T-helper 17 cell (primary cell): ENCODE measurements around the gene SLC34A2. TPM values are rescaled to one million over a fixed set of nuclear protein-coding genes. Genes with fewer than 3 reads are reported as not detected.
"Not testable (repeated sequence)": the region's sequence is repeated elsewhere in the genome, so short reads cannot be mapped to it uniquely, and the experiment has no call there.

ENCODE experiments used
- ATAC-seq: fragments of 150-1000 bp; cut with Tn5 transposase; 2 replicates; pipeline ENCODE4 v1.10.0; 2021; ENCODE audit warnings: mild to moderate bottlenecking, moderate library complexity
- DNase-seq, 3 donors: peaks; one replicate each; pipeline versions ENCODE4 v3.0.0 to v3.0.0-alpha.2; 2020 to 2021
- H3K9me3 ChIP-seq: one replicate; pipeline ENCODE4 v1.7.0; 2013; ENCODE audit warnings: low read length, mild to moderate bottlenecking; ENCODE audit not compliant: control insufficient read depth, poor library complexity, severe bottlenecking
- H3K27ac Mint-ChIP-seq: one replicate; pipeline ENCODE4 v1.8.0; 2022; ENCODE audit warnings: mild to moderate bottlenecking, moderate library complexity, mixed read lengths
- H3K27me3 Mint-ChIP-seq: one replicate; pipeline ENCODE4 v1.8.0; 2022; ENCODE audit warnings: mixed read lengths
- H3K36me3 Mint-ChIP-seq: one replicate; pipeline ENCODE4 v1.8.0; 2022; ENCODE audit warnings: low read depth, mixed read lengths
- H3K4me1 Mint-ChIP-seq: one replicate; pipeline ENCODE4 v1.8.0; 2022; ENCODE audit warnings: mild to moderate bottlenecking, mixed read lengths
- H3K4me3 Mint-ChIP-seq: one replicate; pipeline ENCODE4 v1.8.0; 2022; ENCODE audit warnings: mild to moderate bottlenecking, moderate library complexity, mixed read lengths
- total RNA-seq, 4 donors: library from RNA in 2 of 4; stranded (reverse) in 2 of 4; gene quantifications; one replicate each; pipeline ENCODE4 v1.2.3 and lab custom pipeline; 2022 to 2026

SLC34A2 gene
- total RNA-seq, 2 donors from 2014 or later: not detected

DNA sequence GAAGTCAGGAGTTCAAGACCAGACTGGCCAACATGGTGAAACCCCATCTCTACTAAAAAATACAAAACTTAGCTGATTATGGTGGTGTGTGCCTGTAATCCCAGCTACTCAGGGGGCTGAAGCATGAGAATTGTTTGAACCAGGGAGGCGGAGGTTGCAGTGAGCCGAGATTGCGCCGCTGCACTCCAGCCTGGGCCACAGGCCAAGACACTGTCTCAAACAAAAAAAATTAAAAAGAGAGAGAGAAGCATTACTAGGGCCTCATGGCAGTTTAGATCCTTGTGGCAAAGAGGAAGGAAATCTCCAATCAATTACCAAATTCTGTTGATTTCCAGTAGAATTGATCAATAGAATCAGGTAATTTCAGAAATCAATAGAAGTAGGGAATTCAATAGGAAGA, 16.8 kb upstream of the SLC34A2 start:
- no peak for ATAC-seq
- no peaks in the 10 kb centered on the region for H3K9me3 ChIP-seq
- Mint-ChIP-seq H3K27me3 (peaks cover 24% of the 10 kb centered on the region), H3K4me1 (no peaks in the 10 kb centered on the region), H3K27ac (no peak overlapping the region), H3K4me3 (no peak overlapping the region), H3K36me3 (no peaks in the 10 kb centered on the region)
- DNase-seq: no peak

DNA sequence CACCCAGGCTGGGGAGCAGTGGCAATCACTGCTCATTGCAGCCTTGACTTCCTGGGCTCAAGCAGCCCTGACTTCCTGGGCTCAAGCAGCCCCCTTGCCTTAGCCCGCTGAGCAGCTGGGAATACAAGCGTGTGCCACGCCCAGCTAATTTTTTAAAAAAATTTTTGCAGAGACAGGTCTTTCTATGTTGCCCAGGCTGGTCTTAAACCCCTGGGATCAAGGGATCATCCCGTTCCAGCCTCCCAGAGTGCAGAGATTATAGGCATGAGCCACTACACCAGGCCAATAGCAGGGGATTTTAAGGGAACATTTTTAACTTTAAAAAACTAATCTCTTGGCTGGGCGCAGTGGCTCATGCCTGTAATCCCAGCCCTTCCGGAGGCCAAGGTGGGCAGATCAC, 5.3 kb upstream of the SLC34A2 start:
- DNase-seq (no peak), ATAC-seq (no peak)
- Mint-ChIP-seq H3K4me3 (no peak overlapping the region), H3K36me3 (no peaks in the 10 kb centered on the region), H3K4me1 (peaks cover 5% of the 10 kb centered on the region), H3K27ac (no peak overlapping the region), H3K27me3 (peaks cover 43% of the 10 kb centered on the region)
- H3K9me3 ChIP-seq: no peaks in the 10 kb centered on the region

GRCh38 chr4:25651682-25652081, 4.0 kb upstream of the SLC34A2 start:
- Mint-ChIP-seq H3K4me3 (no peak overlapping the region), H3K27ac (no peak overlapping the region), H3K4me1 (peaks cover 5% of the 10 kb centered on the region), H3K27me3 (peaks cover 53% of the 10 kb centered on the region), H3K36me3 (no peaks in the 10 kb centered on the region)
- no peak for ATAC-seq
- DNase-seq: no peak
- H3K9me3 ChIP-seq: no peaks in the 10 kb centered on the region

GRCh38 chr4:25654031-25654970, 1.4 kb upstream of the SLC34A2 start:
- H3K36me3 Mint-ChIP-seq: no peaks in the 10 kb centered on the region
- no peaks in the 10 kb centered on the region for H3K9me3 ChIP-seq
- H3K4me1 Mint-ChIP-seq: peaks cover 5% of the 10 kb centered on the region
- ATAC-seq (no peak), DNase-seq (no peak)
- peaks cover 50% of the 10 kb centered on the region for H3K27me3 Mint-ChIP-seq
- H3K4me3 Mint-ChIP-seq: no peak overlapping the region
- no peak overlapping the region for H3K27ac Mint-ChIP-seq

DNA sequence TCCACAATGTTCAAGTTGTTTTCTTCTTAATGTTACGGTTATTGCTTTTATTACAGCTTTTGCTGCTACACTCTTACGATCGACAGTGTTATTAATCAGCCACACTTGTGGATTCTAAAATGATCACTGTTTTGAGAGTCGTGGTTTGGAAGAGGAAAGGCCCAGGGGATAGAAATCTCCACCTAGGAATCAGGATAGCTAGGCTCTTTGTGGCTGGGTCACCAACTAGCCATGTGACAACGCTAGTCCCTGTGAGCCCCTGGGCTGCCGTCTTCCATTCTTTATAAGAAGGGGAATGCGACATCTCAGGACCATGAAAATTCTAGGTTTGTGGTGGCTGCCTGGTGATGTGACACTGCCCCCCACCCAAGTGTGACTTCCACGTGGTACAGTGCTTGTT, 380 bp downstream of the SLC34A2 start:
- no peak for ATAC-seq

GRCh38 chr4:25658357-25658771, 2.7 kb downstream of the SLC34A2 start:
- no peak for DNase-seq
- H3K9me3 ChIP-seq: no peaks in the 10 kb centered on the region
- Mint-ChIP-seq H3K27me3 (peaks cover 51% of the 10 kb centered on the region), H3K36me3 (no peaks in the 10 kb centered on the region), H3K4me3 (no peak overlapping the region), H3K27ac (no peak overlapping the region), H3K4me1 (peaks cover 2% of the 10 kb centered on the region)
- no peak for ATAC-seq

More for the DNA sequence above, 380 bp downstream of the SLC34A2 start:
- peaks cover 5% of the 10 kb centered on the region for H3K4me1 Mint-ChIP-seq
- no peak for DNase-seq
- H3K9me3 ChIP-seq: no peaks in the 10 kb centered on the region
- H3K4me3 Mint-ChIP-seq: no peak overlapping the region
- no peak overlapping the region for H3K27ac Mint-ChIP-seq
- H3K36me3 Mint-ChIP-seq: no peaks in the 10 kb centered on the region
- peaks cover 45% of the 10 kb centered on the region for H3K27me3 Mint-ChIP-seq

DNA sequence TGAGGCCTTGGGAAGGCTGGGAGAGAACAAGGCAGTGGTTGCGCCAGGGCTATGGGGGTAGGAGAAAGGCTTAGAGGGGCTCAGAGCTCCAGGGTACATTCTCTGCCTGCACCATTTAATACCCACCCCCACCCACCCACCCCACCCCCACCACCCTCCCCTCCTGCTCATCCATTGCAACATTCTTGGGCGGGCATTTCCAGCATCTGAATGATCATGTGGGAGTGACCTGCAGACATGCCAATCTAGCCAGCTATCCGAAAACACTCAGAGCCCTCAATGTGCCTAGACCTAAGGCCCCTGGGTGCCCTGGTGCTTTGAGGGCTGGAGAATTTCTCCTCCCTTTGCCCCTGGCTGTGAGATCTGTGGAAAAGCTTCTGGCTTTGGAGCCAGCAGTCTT, 3.1 kb downstream of the SLC34A2 start:
- Mint-ChIP-seq H3K27me3 (peaks cover 49% of the 10 kb centered on the region), H3K27ac (no peak overlapping the region), H3K4me3 (no peak overlapping the region), H3K36me3 (no peaks in the 10 kb centered on the region), H3K4me1 (peaks cover 2% of the 10 kb centered on the region)
- DNase-seq: no peak
- H3K9me3 ChIP-seq: no peaks in the 10 kb centered on the region
- ATAC-seq: no peak

DNA sequence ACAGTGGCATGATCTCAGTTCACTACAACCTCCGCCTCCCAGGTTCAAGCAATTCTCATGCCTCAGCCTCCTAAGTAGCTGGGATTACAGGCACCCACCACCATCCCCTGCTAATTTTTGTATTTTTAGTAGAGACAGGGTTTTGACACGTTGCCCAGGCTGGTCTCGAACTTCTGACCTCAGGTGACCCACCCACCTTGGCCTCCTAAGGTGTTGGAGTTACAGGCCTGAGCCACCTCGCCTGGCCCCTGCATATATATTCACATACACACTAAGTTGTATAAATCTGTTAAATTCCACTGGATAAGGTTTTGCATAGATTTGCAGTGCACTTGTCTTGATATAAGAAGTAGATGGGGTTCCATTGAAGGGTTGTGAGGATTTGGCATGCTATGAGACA, 5.8 kb downstream of the SLC34A2 start:
- H3K36me3 Mint-ChIP-seq, ATAC-seq, H3K4me1 Mint-ChIP-seq, H3K4me3 Mint-ChIP-seq, H3K9me3 ChIP-seq, DNase-seq, H3K27ac Mint-ChIP-seq: not testable (repeated sequence)
- H3K27me3 Mint-ChIP-seq: peaks cover 46% of the 10 kb centered on the region

GRCh38 chr4:25662306-25662705, 6.7 kb downstream of the SLC34A2 start:
- peaks cover 37% of the 10 kb centered on the region for H3K27me3 Mint-ChIP-seq

GRCh38 chr4:25663781-25664180, 8.1 kb downstream of the SLC34A2 start:
- no peaks in the 10 kb centered on the region for H3K4me1 Mint-ChIP-seq

More at GRCh38 chr4:25662306-25662705, 6.7 kb downstream of the SLC34A2 start:
- no peaks in the 10 kb centered on the region for H3K9me3 ChIP-seq
- Mint-ChIP-seq H3K4me3 (no peak overlapping the region), H3K4me1 (no peaks in the 10 kb centered on the region), H3K36me3 (no peaks in the 10 kb centered on the region), H3K27ac (no peak overlapping the region)
- ATAC-seq (no peak), DNase-seq (no peak)

DNA sequence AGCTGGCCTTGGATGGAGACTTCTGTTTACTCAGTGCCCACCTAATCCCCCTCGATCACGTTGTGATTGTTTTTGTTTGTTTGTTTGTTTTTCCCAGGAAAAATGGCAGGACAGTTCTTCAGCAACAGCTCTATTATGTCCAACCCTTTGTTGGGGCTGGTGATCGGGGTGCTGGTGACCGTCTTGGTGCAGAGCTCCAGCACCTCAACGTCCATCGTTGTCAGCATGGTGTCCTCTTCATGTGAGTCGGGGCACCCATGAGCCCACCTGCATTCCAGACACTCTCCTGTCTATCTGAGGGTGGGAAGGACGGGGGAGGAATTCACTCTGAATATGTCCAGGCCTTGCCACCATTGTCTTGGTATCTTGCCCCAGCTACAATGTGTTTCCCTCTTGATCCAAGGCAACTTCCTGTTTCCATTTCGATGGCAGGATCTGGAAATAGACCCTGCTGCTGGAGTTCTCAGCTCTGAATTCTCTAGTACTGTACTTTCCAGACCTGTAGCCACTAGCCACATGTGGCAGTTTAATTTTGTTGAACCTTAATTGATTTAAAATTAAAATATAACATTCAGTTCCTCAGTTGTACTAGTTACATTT, 10.5 kb downstream of the SLC34A2 start:
- ATAC-seq (no peak), DNase-seq (no peak)
- no peaks in the 10 kb centered on the region for H3K36me3 Mint-ChIP-seq
- no peak overlapping the region for H3K4me3 Mint-ChIP-seq
- no peak overlapping the region for H3K27ac Mint-ChIP-seq
- H3K4me1 Mint-ChIP-seq: no peaks in the 10 kb centered on the region
- H3K9me3 ChIP-seq: no peaks in the 10 kb centered on the region
- H3K27me3 Mint-ChIP-seq: peaks cover 39% of the 10 kb centered on the region

More at GRCh38 chr4:25663781-25664180, 8.1 kb downstream of the SLC34A2 start:
- ATAC-seq: no peak
- DNase-seq: no peak
- Mint-ChIP-seq H3K27ac (no peak overlapping the region), H3K36me3 (no peaks in the 10 kb centered on the region), H3K27me3 (peaks cover 32% of the 10 kb centered on the region), H3K4me3 (no peak overlapping the region)
- H3K9me3 ChIP-seq: no peaks in the 10 kb centered on the region

DNA sequence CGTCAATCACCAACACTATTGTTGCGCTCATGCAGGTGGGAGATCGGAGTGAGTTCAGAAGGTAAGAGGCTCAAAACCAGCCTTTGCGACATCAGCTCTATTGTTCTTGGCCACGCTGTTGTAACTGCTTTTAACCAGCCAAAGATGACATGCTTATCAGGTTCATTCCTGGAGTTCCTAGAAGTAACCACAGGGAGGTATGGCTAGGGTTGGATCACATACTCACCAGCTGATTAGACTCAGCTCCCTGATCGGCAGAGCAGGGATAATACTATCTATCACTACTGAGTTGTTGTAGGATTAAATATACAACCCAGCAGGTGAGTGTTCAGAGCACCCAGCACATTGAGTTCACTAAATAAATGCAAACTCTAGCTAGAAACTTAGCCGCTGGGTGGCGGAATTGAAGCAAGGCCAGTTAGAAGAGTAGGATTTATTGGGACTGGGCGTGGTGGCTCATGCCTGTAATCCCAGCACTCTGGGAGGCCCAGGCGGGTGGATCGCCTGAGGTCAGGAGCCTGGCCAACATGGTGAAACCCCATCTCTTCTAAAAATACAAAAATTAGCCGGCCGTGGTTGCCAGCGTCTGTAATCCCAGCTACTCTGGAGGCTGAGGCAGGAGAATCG, 12.4 kb downstream of the SLC34A2 start:
- no peaks in the 10 kb centered on the region for H3K4me1 Mint-ChIP-seq
- no peak overlapping the region for H3K4me3 Mint-ChIP-seq
- ATAC-seq (no peak), DNase-seq (no peak)
- H3K27me3 Mint-ChIP-seq: peaks cover 32% of the 10 kb centered on the region
- H3K27ac Mint-ChIP-seq: no peak overlapping the region
- H3K9me3 ChIP-seq: no peaks in the 10 kb centered on the region
- H3K36me3 Mint-ChIP-seq: no peaks in the 10 kb centered on the region

GRCh38 chr4:25670991-25671390, 15.3 kb downstream of the SLC34A2 start:
- no peak for ATAC-seq
- H3K9me3 ChIP-seq: no peaks in the 10 kb centered on the region
- DNase-seq: no peak
- Mint-ChIP-seq H3K4me3 (no peak overlapping the region), H3K4me1 (no peaks in the 10 kb centered on the region), H3K36me3 (no peaks in the 10 kb centered on the region), H3K27me3 (peaks cover 12% of the 10 kb centered on the region), H3K27ac (no peak overlapping the region)
